ENCODE data around the gene MRPS7. TPM values are rescaled to one million over a fixed set of nuclear protein-coding genes. Genes with fewer than 3 reads are reported as not detected.

Gene MRPS7
- total RNA-seq, 6 donors from 2014 or later, result 23.7 to 56.7 (median 36.9) TPM

DNA sequence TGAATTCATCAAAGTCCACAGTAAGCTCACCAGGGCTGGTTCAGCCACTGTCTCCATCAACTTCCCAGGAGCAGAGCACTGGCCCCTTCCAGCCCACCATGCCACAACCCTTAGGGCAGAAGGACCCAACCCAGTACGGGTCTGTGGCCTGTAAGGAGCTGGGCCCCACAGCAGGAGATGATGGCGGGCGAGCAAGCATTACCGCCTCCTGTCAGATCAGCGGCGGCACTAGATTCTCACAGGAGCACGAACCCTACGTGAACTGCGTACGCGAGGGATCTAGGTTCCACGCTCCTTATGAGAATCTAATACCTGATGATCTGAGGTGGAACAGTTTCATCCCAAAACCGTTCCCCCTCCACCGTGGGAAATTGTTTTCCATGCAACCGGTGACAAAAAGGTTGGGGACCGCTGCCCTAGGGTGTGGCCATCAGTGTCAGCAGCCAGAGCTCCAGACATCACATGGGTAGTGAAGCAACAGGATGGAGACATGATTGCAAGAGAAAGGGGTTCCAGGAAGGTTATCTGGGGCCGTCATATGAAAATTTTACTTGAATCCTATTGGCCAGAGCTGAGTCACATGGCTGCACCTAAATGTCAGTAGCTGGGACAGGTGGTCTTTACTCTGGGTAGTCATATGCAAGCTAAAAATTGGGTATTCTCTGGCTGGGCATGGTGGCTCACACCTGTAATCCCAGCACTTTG, 40.0 kb downstream of the MRPS7 start:
- Histone ChIP-seq H3K4me1 (peaks cover 0 to 5% (median 2%) of the 10 kb centered on the region in 4 donors), H3K27ac (peak overlapping the region in 3 of 4 donors; percentile 40 to 67 (median 46)), H3K27me3 (no peaks in the 10 kb centered on the region), H3K9me3 (no peaks in the 10 kb centered on the region), H3K36me3 (no peaks in the 10 kb centered on the region), H3K4me3 (no peak overlapping the region)
- 82 to 86% methylated on average over 17 of the region's 17 CpGs for WGBS, 2 donors
- DNase-seq, result no peak
- ATAC-seq (ENCODE audit: low FRiP score in 2 of 2), result peak in 1 of 2 donors; percentile 67
- TF ChIP-seq, protein P1, sequence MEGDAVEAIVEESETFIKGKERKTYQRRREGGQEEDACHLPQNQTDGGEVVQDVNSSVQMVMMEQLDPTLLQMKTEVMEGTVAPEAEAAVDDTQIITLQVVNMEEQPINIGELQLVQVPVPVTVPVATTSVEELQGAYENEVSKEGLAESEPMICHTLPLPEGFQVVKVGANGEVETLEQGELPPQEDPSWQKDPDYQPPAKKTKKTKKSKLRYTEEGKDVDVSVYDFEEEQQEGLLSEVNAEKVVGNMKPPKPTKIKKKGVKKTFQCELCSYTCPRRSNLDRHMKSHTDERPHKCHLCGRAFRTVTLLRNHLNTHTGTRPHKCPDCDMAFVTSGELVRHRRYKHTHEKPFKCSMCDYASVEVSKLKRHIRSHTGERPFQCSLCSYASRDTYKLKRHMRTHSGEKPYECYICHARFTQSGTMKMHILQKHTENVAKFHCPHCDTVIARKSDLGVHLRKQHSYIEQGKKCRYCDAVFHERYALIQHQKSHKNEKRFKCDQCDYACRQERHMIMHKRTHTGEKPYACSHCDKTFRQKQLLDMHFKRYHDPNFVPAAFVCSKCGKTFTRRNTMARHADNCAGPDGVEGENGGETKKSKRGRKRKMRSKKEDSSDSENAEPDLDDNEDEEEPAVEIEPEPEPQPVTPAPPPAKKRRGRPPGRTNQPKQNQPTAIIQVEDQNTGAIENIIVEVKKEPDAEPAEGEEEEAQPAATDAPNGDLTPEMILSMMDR (IDR thresholded peaks at IDR 0.05), result no peak
- TF ChIP-seq POLR2AphosphoS5 (IDR thresholded peaks at IDR 0.05) (no peak), POLR2A (IDR thresholded peaks at IDR 0.05) (no peak), EP300 (IDR thresholded peaks at IDR 0.05) (peak in 2 of 4 donors; percentile 10 to 22)

DNA sequence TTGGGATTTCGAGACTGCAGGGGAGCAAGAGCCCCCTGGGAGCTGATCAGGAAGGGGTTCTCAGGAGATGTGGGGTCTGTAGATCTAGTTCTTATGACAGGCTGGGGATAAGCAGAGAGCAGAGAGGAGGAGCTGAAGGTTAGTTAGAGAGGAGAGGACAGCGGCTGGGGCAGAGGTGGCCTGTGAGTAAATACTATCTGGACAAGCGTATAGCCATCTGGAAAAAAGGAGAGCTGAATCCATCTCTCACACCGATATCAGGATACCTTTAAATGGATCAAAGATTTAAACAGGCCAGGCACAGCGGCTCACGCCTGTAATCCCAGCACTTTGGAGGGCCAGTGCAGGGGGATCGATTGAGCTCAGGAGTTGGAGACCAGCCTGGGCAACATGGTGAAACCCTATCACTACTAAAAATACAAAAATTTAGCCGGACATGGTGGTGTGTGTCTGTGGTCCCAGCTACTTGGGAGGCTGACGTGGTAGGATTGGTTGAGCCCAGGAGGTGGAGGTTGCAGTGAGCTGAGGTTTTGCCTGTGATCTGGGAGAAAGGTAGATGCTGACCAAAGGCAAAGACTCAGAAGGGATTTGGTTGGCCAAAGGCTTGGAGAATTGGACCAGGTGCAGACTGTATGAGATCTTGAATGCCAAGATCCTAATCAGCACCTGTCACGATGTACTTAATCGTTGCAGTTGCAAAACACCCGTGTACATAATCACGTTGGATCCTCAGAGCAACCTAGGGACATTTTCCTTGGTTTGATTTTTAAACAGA, 46.5 kb downstream of the MRPS7 start:
- no peak for DNase-seq
- Histone ChIP-seq H3K27me3 (no peaks in the 10 kb centered on the region), H3K4me3 (no peak overlapping the region), H3K4me1 (peaks cover 0 to 14% (median 6%) of the 10 kb centered on the region in 4 donors), H3K36me3 (no peaks in the 10 kb centered on the region), H3K27ac (peak overlapping the region in 3 of 4 donors; percentile 52 to 81 (median 74)), H3K9me3 (no peaks in the 10 kb centered on the region)
- TF ChIP-seq EP300 (IDR thresholded peaks at IDR 0.05) (no peak), POLR2A (IDR thresholded peaks at IDR 0.05) (no peak), POLR2AphosphoS5 (IDR thresholded peaks at IDR 0.05) (no peak)
- TF ChIP-seq, protein P1 (IDR thresholded peaks at IDR 0.05), result no peak
- WGBS, 2 donors, result 72 to 80% methylated on average over 12 to 13 of the region's 13 CpGs
- ATAC-seq (ENCODE audit: low FRiP score in 2 of 2), result no peak

DNA sequence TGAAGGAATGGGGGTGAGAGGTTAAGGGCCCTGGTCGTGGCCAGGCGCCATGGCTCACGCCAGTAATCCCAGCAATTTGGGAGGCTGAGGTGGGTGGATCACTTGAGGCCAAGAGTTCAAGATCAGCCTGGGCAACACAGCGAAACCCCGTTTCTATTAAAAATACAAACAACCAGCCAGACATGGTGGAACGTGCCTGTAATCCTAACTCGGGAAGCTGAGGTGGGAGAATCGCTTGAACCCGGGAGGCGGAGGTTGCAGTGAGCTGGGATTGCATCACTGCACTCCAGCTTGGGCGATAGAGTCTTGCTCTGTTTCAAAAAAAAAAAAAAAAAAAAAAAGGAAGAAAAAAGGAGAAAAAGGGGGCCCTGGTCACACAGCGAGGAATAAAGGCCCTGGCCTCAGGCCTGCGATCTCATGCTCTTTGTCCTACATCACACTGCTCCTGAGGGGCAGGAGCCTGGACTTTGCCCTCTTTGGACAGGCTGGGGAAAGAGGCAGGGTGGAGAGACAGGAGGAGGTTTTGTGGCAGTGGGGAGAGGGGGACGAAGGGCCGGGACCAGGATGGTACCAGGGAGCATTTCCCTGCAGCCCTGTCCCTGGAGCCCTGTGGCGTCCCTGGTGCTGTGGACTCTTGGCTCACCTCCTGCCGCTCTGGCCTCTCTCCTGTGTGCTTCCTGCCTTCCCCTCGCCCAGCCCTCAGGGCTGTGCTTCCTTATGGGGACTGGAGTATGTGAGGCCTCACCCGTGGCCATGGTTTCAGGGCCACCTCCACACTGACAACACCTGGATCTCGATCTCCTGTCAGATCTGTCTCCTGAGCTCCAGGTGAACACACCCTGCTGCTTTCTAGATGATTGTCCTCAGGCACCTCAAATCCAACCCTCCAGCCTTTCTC, 47.3 kb downstream of the MRPS7 start:
- DNase-seq (peak in 1 of 2 donors; percentile 61), ATAC-seq (ENCODE audit: low FRiP score in 2 of 2) (peak; percentile 51 to 69)
- H3K9me3 ChIP-seq, result no peaks in the 10 kb centered on the region
- H3K36me3 ChIP-seq, result no peaks in the 10 kb centered on the region
- H3K4me3 ChIP-seq, result no peak overlapping the region
- peak overlapping the region; percentile 20 to 81 (median 63) for H3K27ac ChIP-seq
- TF ChIP-seq POLR2AphosphoS5 (IDR thresholded peaks at IDR 0.05) (no peak), EP300 (IDR thresholded peaks at IDR 0.05) (no peak), POLR2A (IDR thresholded peaks at IDR 0.05) (peak in 1 of 4 donors; percentile 41)
- TF ChIP-seq, protein P1 (IDR thresholded peaks at IDR 0.05), result no peak
- WGBS, 2 donors, result 55 to 57% methylated on average over 14 to 17 of the region's 20 CpGs
- peaks cover 0 to 16% (median 7%) of the 10 kb centered on the region in 4 donors for H3K4me1 ChIP-seq
- no peaks in the 10 kb centered on the region for H3K27me3 ChIP-seq

DNA sequence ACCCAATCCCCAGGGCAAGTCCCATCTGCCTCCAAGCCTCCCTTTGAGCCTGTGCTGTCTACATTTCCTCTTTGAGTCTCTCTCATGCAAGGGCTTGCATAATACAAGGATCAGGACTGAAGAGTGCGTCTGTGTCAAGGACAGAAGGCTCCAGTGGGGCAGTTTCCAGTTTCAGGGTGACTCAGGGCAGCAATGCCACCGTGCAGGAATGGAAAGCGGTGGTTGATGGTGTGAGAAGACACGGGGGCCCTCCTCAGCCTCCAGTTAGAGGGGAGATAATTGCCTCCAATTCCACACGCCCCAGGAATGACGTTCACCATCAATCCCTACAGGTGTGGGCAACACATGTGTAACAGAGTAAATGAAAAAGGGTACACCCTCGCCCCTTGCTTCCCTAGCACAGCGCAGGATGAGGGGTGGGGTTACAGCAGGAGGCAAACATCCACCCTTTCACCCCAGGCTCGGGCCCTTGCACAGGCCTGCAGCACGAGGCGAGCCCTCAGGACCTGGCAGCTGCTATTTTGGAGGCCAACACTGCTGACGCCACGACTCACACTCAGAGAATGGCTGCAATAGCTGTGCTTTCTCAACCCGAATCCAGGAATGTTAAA, 52.4 kb downstream of the MRPS7 start:
- peak; percentile 49 to 74 for ATAC-seq (ENCODE audit: low FRiP score in 2 of 2)

More for the DNA sequence above, 52.4 kb downstream of the MRPS7 start:
- Histone ChIP-seq H3K4me3 (no peak overlapping the region), H3K36me3 (peaks cover 0 to 16% (median 7%) of the 10 kb centered on the region in 4 donors), H3K4me1 (peaks cover 0 to 18% (median 10%) of the 10 kb centered on the region in 4 donors), H3K27ac (peak overlapping the region; percentile 64 to 79 (median 76)), H3K9me3 (no peaks in the 10 kb centered on the region), H3K27me3 (no peaks in the 10 kb centered on the region)
- 66 to 74% methylated on average over 11 to 14 of the region's 14 CpGs for WGBS, 2 donors
- peak in 1 of 2 donors; percentile 51 for DNase-seq
- no peak for TF ChIP-seq EP300 (IDR thresholded peaks at IDR 0.05)
- TF ChIP-seq, protein P1 (IDR thresholded peaks at IDR 0.05), result no peak
- TF ChIP-seq POLR2A (IDR thresholded peaks at IDR 0.05), result peak in 1 of 4 donors; percentile 64
